ENCODE data around the gene KLHL35. TPM values are rescaled to one million over a fixed set of nuclear protein-coding genes. Genes with fewer than 3 reads are reported as not detected.

KLHL35 gene
- total and polyA plus RNA-seq, 2 of the 4 experiments (the other 2 are of a cell fraction): 1.6 to 3.3 TPM

GRCh38 chr11:75472081-75472732 is 39.2 kb upstream of the KLHL35 start:
- ChIA-PET CTCF (no interaction called here), POLR2A (ENCODE audit: unreplicated experiment) (no interaction called here)
- H3K27ac ChIP-seq (ENCODE audit: insufficient read depth, low read length): no peak overlapping the region

More at GRCh38 chr11:75472081-75472732, 39.2 kb upstream of the KLHL35 start:
- Histone ChIP-seq H4K91ac (ENCODE audit: insufficient read depth, low read depth, low read length) (no peak overlapping the region), H2AK5ac (ENCODE audit: low read depth, low read length) (no peak overlapping the region), H4K5ac (ENCODE audit: low read depth, low read length) (no peak overlapping the region), H3K56ac (ENCODE audit: extremely low read depth, insufficient read depth, low read length) (no peak overlapping the region), H4K20me1 (ENCODE audit: insufficient read depth, low read length) (no peaks in the 10 kb centered on the region), H2BK120ac (ENCODE audit: low read depth, low read length) (no peak overlapping the region), H2AK9ac (replicated peaks; ENCODE audit: low read depth, low read length, poor library complexity) (no peak overlapping the region), H3K23ac (ENCODE audit: low read depth, low read length) (no peak overlapping the region), H3K9me3 (ENCODE audit: control insufficient read depth, insufficient read depth, low read length) (no peaks in the 10 kb centered on the region), H3K79me1 (ENCODE audit: low read depth in 1 of 2, low read length in 2 of 2) (no peaks in the 10 kb centered on the region; a peak in 1 of 4 replicates), H4K8ac (ENCODE audit: low read depth in 2 of 2, low read length in 2 of 2) (no peak overlapping the region), H2BK5ac (ENCODE audit: low read depth, low read length, poor library complexity, severe bottlenecking) (no peak overlapping the region), H3K18ac (ENCODE audit: low read depth, low read length) (no peak overlapping the region), H3K4me3 (ENCODE audit: insufficient read depth, low read depth, low read length) (no peak overlapping the region), H3K14ac (replicated peaks; ENCODE audit: low read depth, low read length) (no peak overlapping the region), H3K9ac (ENCODE audit: low read depth, low read length) (no peak overlapping the region), H2BK15ac (ENCODE audit: low read depth, low read length) (no peak overlapping the region), H3K4ac (ENCODE audit: low read depth, low read length) (no peak overlapping the region), H2AFZ (replicated peaks; ENCODE audit: low read length, poor library complexity) (no peak overlapping the region), H3K4me1 (ENCODE audit: control insufficient read depth, insufficient read depth, low read length) (peaks cover 32% of the 10 kb centered on the region), H2BK20ac (ENCODE audit: low read depth, low read length) (no peak overlapping the region), H3K9me1 (ENCODE audit: insufficient read depth, low read length) (peaks cover 22% of the 10 kb centered on the region), H3K27me3 (ENCODE audit: control insufficient read depth, insufficient read depth, low read length) (no peaks in the 10 kb centered on the region), H3K36me3 (ENCODE audit: control insufficient read depth, insufficient read depth, low read length) (no peaks in the 10 kb centered on the region), H3K4me2 (ENCODE audit: low read depth, low read length) (no peak overlapping the region)
- dilution Hi-C loops (cut with HindIII; ENCODE audit: low sequenced_read_pairs, unreplicated experiment) (no loop called here), in situ Hi-C loops (cut with MboI; ENCODE audit: low sequenced_read_pairs) (no loop called here), intact Hi-C loops (cut with micrococcal nuclease) (no loop called here)
- no peak for ATAC-seq (ENCODE audit: low read depth)
- DNase-seq: no peak
- WGBS, 2 experiments (ENCODE audit: extremely low coverage in 2 of 2, insufficient read length in 1 of 2): 93% methylated on average over 3 of the region's 5 CpGs; no CpG with 5 or more reads in 1 of the 2 experiments
- no TSS peak for BruUV-seq (replicated peaks)
- TF ChIP-seq USF2 (IDR thresholded peaks at IDR 0.05; ENCODE audit: low read depth, low read length): no peak
- TF ChIP-seq RFX5 (IDR thresholded peaks at IDR 0.05; ENCODE audit: low read depth, low read length): no peak
- no peak for TF ChIP-seq CTCF (conservative IDR thresholded peaks at IDR 0.05; ENCODE audit: low read depth, low read length)
- TF ChIP-seq ELK1 (IDR thresholded peaks at IDR 0.05; ENCODE audit: borderline replicate concordance, low read depth, low read length): no peak
- TF ChIP-seq CHD1 (IDR thresholded peaks at IDR 0.05; ENCODE audit: low read depth, low read length): no peak
- no peak for TF ChIP-seq FOS (IDR thresholded peaks at IDR 0.05; ENCODE audit: low read depth, low read length)

Measured in IMR-90 (cell line).